Prostate gland (tissue), 2 donors: ENCODE measurements around the gene PHC2.

Experiments
- POLR2AphosphoS5 ChIP-seq: sonication (generic); formaldehyde crosslinking; IDR thresholded peaks from one replicate; pipeline ENCODE4 v1.6.1; 2017; ENCODE audit warnings: antibody characterized with exemption
- TF ChIP-seq, protein P1 (sequence below), 4 experiments: fragments of 200-600 bp in 2 of 4; fragments of 450-650 bp in 2 of 4; sonication (generic) in 2 of 4; IDR thresholded peaks; 1 replicate in 3 of 4; 2 replicates in 1 of 4; pipeline ENCODE4 v1.5.1; 2016 to 2019; ENCODE audit warnings: antibody characterized with exemption in 4 of 4, mild to moderate bottlenecking in 2 of 4, moderate library complexity in 2 of 4

DNA sequence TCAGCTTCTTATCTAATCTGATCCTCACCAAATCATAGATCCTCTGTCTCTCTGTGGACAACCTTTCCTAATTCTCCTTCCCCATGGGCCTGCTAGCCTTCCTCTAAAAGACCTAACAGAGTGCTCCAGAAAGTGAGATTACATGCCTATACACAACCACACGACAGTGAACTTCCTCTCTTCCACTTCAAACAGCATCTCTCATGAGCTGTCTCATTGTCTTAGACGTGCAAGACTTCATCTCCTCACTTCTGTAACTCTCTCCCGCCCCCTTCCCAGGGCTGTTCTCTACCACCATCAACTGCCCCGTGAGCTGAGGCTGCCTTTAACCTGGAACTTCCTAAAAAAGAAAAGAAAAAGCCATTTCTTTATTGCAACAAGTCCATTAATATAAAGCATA lies 95.9 kb downstream of the PHC2 start:
- TF ChIP-seq, protein P1, sequence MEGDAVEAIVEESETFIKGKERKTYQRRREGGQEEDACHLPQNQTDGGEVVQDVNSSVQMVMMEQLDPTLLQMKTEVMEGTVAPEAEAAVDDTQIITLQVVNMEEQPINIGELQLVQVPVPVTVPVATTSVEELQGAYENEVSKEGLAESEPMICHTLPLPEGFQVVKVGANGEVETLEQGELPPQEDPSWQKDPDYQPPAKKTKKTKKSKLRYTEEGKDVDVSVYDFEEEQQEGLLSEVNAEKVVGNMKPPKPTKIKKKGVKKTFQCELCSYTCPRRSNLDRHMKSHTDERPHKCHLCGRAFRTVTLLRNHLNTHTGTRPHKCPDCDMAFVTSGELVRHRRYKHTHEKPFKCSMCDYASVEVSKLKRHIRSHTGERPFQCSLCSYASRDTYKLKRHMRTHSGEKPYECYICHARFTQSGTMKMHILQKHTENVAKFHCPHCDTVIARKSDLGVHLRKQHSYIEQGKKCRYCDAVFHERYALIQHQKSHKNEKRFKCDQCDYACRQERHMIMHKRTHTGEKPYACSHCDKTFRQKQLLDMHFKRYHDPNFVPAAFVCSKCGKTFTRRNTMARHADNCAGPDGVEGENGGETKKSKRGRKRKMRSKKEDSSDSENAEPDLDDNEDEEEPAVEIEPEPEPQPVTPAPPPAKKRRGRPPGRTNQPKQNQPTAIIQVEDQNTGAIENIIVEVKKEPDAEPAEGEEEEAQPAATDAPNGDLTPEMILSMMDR (IDR thresholded peaks at IDR 0.05), result no peak
- TF ChIP-seq POLR2AphosphoS5, result no peak
